ENCODE results near the gene LHX1. TPM values are rescaled to one million over a fixed set of nuclear protein-coding genes. Genes with fewer than 3 reads are reported as not detected.

LHX1 gene
- total RNA-seq, 2 donors from 2014 or later: not detected

Other genes with a start within 250 kb of the LHX1 start
- 10 to 100 TPM; 24.8 to 27.2 TPM for gene AATF, start 11.5 kb downstream of the LHX1 start, total RNA-seq